GM23338 (cell line): ENCODE results near the gene ITPR3. TPM values are rescaled to one million over a fixed set of nuclear protein-coding genes. Genes with fewer than 3 reads are reported as not detected.
"Not testable (repeated sequence)": the region's sequence is repeated elsewhere in the genome, so short reads cannot be mapped to it uniquely, and the experiment has no call there.

ENCODE experiments used
- ATAC-seq: fragments of 200-7000 bp; cut with Tn5 transposase; 3 replicates; pipeline ENCODE4 v1.9.1; 2020
- DNase-seq: peaks from one replicate; pipeline ENCODE4 v3.0.0-alpha.2; 2015; ENCODE audit warnings: low spot score
- H2AFZ ChIP-seq: fragments of 200-600 bp; sonication (generic); 2 replicates; pipeline ENCODE4 v1.8.0; 2016; ENCODE audit warnings: antibody characterized with exemption, mild to moderate bottlenecking, moderate library complexity
- H3F3A ChIP-seq: fragments of 200-600 bp; sonication (generic); replicated peaks from 2 replicates; pipeline ENCODE4 v1.8.0; 2017; ENCODE audit warnings: antibody characterized with exemption, mixed run types, low read depth
- H3K27ac ChIP-seq: fragments of 200-600 bp; sonication (generic); 2 replicates; pipeline ENCODE4 v1.6.1; 2016; ENCODE audit warnings: low read depth
- H3K27me3 ChIP-seq: fragments of 200-600 bp; sonication (generic); 2 replicates; pipeline ENCODE4 v1.8.0; 2016; ENCODE audit warnings: mild to moderate bottlenecking, mixed run types, moderate library complexity; ENCODE audit not compliant: insufficient read depth
- H3K36me3 ChIP-seq: fragments of 200-600 bp; sonication (generic); 2 replicates; pipeline ENCODE4 v1.8.0; 2016; ENCODE audit warnings: mild to moderate bottlenecking; ENCODE audit not compliant: insufficient read depth
- H3K4me1 ChIP-seq: fragments of 200-600 bp; sonication (generic); 2 replicates; pipeline ENCODE4 v1.8.0; 2016; ENCODE audit warnings: mild to moderate bottlenecking, moderate library complexity; ENCODE audit not compliant: insufficient read depth
- H3K4me2 ChIP-seq: fragments of 200-600 bp; sonication (generic); 2 replicates; pipeline ENCODE4 v1.7.1; 2017; ENCODE audit warnings: mixed run types
- H3K4me3 ChIP-seq: fragments of 200-600 bp; sonication (generic); 2 replicates; pipeline ENCODE4 v1.6.1; 2016; ENCODE audit warnings: mixed run types
- H3K79me2 ChIP-seq: fragments of 200-600 bp; sonication (generic); replicated peaks from 2 replicates; pipeline ENCODE4 v1.8.0; 2017; ENCODE audit warnings: mild to moderate bottlenecking; ENCODE audit not compliant: insufficient read depth
- H3K9me2 ChIP-seq: fragments of 200-600 bp; sonication (generic); 2 replicates; pipeline ENCODE4 v1.8.0; 2017; ENCODE audit not compliant: insufficient read depth
- H4K20me1 ChIP-seq: fragments of 200-600 bp; sonication (generic); replicated peaks from 2 replicates; pipeline ENCODE4 v1.8.0; 2017; ENCODE audit warnings: mild to moderate bottlenecking; ENCODE audit not compliant: insufficient read depth
- H3K27ac Mint-ChIP-seq: 2 replicates; pipeline ENCODE4 v1.8.0; 2020; ENCODE audit warnings: inconsistent platforms, mild to moderate bottlenecking, moderate library complexity, mixed read lengths
- H3K27me3 Mint-ChIP-seq: 3 replicates; pipeline ENCODE4 v1.8.0; 2022; ENCODE audit warnings: low read depth, mild to moderate bottlenecking, moderate library complexity, mixed read lengths, inconsistent platforms; ENCODE audit not compliant: insufficient read depth, poor library complexity
- H3K36me3 Mint-ChIP-seq: 3 replicates; pipeline ENCODE4 v1.8.0; 2021; ENCODE audit warnings: low read depth, mild to moderate bottlenecking, inconsistent platforms, moderate library complexity, mixed read lengths
- H3K4me1 Mint-ChIP-seq: 3 replicates; pipeline ENCODE4 v1.8.0; 2020; ENCODE audit warnings: mild to moderate bottlenecking, inconsistent platforms, mixed read lengths
- H3K4me3 Mint-ChIP-seq: 3 replicates; pipeline ENCODE4 v1.8.0; 2021; ENCODE audit warnings: moderate library complexity, mild to moderate bottlenecking, inconsistent platforms, mixed read lengths
- H3K9me3 Mint-ChIP-seq: 3 replicates; pipeline ENCODE4 v1.8.0; 2020; ENCODE audit warnings: moderate library complexity, mild to moderate bottlenecking, inconsistent platforms, mixed read lengths
- CTCF ChIP-seq, 2 experiments: fragments of 200-600 bp in 1 of 2; sonication (generic) in 1 of 2; conservative IDR thresholded peaks; 2 replicates each; pipeline versions ENCODE4 v1.5.1 to v1.6.1; 2016 to 2017; ENCODE audit warnings: antibody characterized with exemption in 2 of 2, low read depth in 2 of 2, mild to moderate bottlenecking in 2 of 2, moderate library complexity in 1 of 2
- EZH2 ChIP-seq: fragments of 200-600 bp; sonication (generic); IDR thresholded peaks from one replicate; pipeline ENCODE4 v1.8.0; 2017; ENCODE audit warnings: antibody characterized with exemption, mild to moderate bottlenecking, low read depth; ENCODE audit not compliant: unreplicated experiment
- EZH2phosphoT487 ChIP-seq: fragments of 200-600 bp; sonication (generic); IDR thresholded peaks from one replicate; pipeline ENCODE4 v1.8.1; 2018; ENCODE audit warnings: antibody characterized with exemption; ENCODE audit not compliant: unreplicated experiment
- NANOG ChIP-seq: IDR thresholded peaks from 2 replicates; pipeline ENCODE4 v1.6.1; 2016; ENCODE audit warnings: antibody characterized with exemption, borderline replicate concordance
- POLR2AphosphoS5 ChIP-seq: IDR thresholded peaks from 2 replicates; pipeline ENCODE4 v1.6.1; 2016; ENCODE audit warnings: antibody characterized with exemption, low read depth
- REST ChIP-seq: IDR thresholded peaks from one replicate; pipeline ENCODE4 v1.6.1; 2018; ENCODE audit warnings: antibody characterized with exemption; ENCODE audit not compliant: unreplicated experiment
- ZNF114 ChIP-seq: fragments of 250-450 bp; sonication (Bioruptor Pico); IDR thresholded peaks from 2 replicates; pipeline ENCODE4 v1.5.0; 2020; ENCODE audit warnings: mild to moderate bottlenecking, moderate library complexity
- ZNF462 ChIP-seq: fragments of 250-450 bp; sonication (Bioruptor Pico); IDR thresholded peaks from 2 replicates; pipeline ENCODE4 v1.5.0; 2020; ENCODE audit warnings: mild to moderate bottlenecking, moderate library complexity
- polyA plus RNA-seq: library from polyadenylated mRNA; unstranded; fragments of >200 nt; fragmentation: Nextera tagmentation; extraction: Ambion mirVana; gene quantifications from 2 replicates; pipeline ENCODE4 v1.2.1, GENCODE V29; 2016
- total RNA-seq: library from RNA; depleted of rRNA; stranded (reverse); fragments of >200 nt; shearing (Covaris generic); gene quantifications from 2 replicates; pipeline ENCODE4 v1.2.3, GENCODE V29; 2014

Gene ITPR3
- total and polyA plus RNA-seq, 2 experiments from 2014 or later = 7.3 to 31.9 TPM

GRCh38 chr6:33596894-33597293 lies 24.2 kb upstream of the ITPR3 start:
- not testable (repeated sequence) for H3K4me2 ChIP-seq, H3K27ac ChIP-seq, H3K4me1 ChIP-seq, H4K20me1 ChIP-seq, H3K9me2 ChIP-seq, H3K79me2 ChIP-seq, H3K9me3 Mint-ChIP-seq, H3K36me3 ChIP-seq, H3K27ac Mint-ChIP-seq, DNase-seq, H3K4me3 Mint-ChIP-seq, H3K36me3 Mint-ChIP-seq, H3F3A ChIP-seq, H3K27me3 ChIP-seq, H2AFZ ChIP-seq, H3K4me3 ChIP-seq, ATAC-seq
- H3K4me1 Mint-ChIP-seq = peaks cover 20% of the 10 kb centered on the region
- H3K27me3 Mint-ChIP-seq = peaks cover 15% of the 10 kb centered on the region

GRCh38 chr6:33597551-33598322 lies 23.4 kb upstream of the ITPR3 start:
- Mint-ChIP-seq H3K9me3 (no peaks in the 10 kb centered on the region; the same call in 2 of the 3 replicates), H3K27ac (no peak overlapping the region), H3K27me3 (peaks cover 7% of the 10 kb centered on the region), H3K36me3 (no peaks in the 10 kb centered on the region), H3K4me1 (peaks cover 13% of the 10 kb centered on the region; the same call in 2 of the 3 replicates), H3K4me3 (no peak overlapping the region)
- DNase-seq (no peak), ATAC-seq (no peak)
- no peaks in the 10 kb centered on the region for H3K79me2 ChIP-seq
- H3K4me1 ChIP-seq = peaks cover 4% of the 10 kb centered on the region; the same call in 1 of the 2 replicates
- no peaks in the 10 kb centered on the region for H3F3A ChIP-seq
- no peak overlapping the region for H3K4me3 ChIP-seq
- no peak overlapping the region for H3K4me2 ChIP-seq
- H3K9me2 ChIP-seq = no peaks in the 10 kb centered on the region
- H2AFZ ChIP-seq = no peak overlapping the region
- H4K20me1 ChIP-seq = no peaks in the 10 kb centered on the region
- H3K27ac ChIP-seq = no peak overlapping the region
- peaks cover 8% of the 10 kb centered on the region; the same call in 1 of the 2 replicates for H3K27me3 ChIP-seq
- H3K36me3 ChIP-seq = no peaks in the 10 kb centered on the region
- no peak for TF ChIP-seq ZNF462
- TF ChIP-seq CTCF (conservative IDR thresholded peaks at IDR 0.05; ENCODE audit: low read depth in 2 of 2) = no peak
- no peak for TF ChIP-seq EZH2phosphoT487
- no peak for TF ChIP-seq NANOG
- TF ChIP-seq ZNF114 (CRISPR knock-in tag) = no peak
- no peak for TF ChIP-seq EZH2
- no peak for TF ChIP-seq POLR2AphosphoS5
- TF ChIP-seq REST = no peak
